Measurements from ENCODE around the gene ATAD3C. TPM values are rescaled to one million over a fixed set of nuclear protein-coding genes. Genes with fewer than 3 reads are reported as not detected.

ATAD3C gene
- total and polyA plus RNA-seq, 8 donors, result 0.25 to 5.2 (median 1.1) TPM; not detected in 2

GRCh38 chr1:1460540-1461130 lies 11.1 kb downstream of the ATAD3C start:
- Histone ChIP-seq H3K9me3 (no peaks in the 10 kb centered on the region), H3K27ac (no peak overlapping the region), H3K27me3 (peaks cover 0 to 21% (median 0%) of the 10 kb centered on the region in 3 donors), H3K36me3 (no peaks in the 10 kb centered on the region), H3K4me1 (no peaks in the 10 kb centered on the region), H3K4me3 (no peak overlapping the region)
- WGBS, 5 donors, result 49 to 80% (median 61%) methylated on average over 13 to 27 of the region's 27 CpGs
- intact Hi-C loops (cut with DNase I; ENCODE audit: low total_unique reads), result no loop called here
- TF ChIP-seq POLR2AphosphoS5 (IDR thresholded peaks at IDR 0.05) (no peak), POLR2A (IDR thresholded peaks at IDR 0.05) (no peak), CTCF (IDR thresholded peaks at IDR 0.05) (no peak), EP300 (IDR thresholded peaks at IDR 0.05) (no peak)
- no peak for DNase-seq

GRCh38 chr1:1461721-1462317 lies 12.3 kb downstream of the ATAD3C start:
- Histone ChIP-seq H3K27me3 (peaks cover 0 to 21% (median 0%) of the 10 kb centered on the region in 3 donors), H3K4me3 (no peak overlapping the region), H3K4me1 (no peaks in the 10 kb centered on the region), H3K36me3 (no peaks in the 10 kb centered on the region), H3K9me3 (no peaks in the 10 kb centered on the region), H3K27ac (peak overlapping the region in 2 of 5 donors; percentile 14 to 29)
- intact Hi-C loops (cut with DNase I; ENCODE audit: low total_unique reads), result no loop called here
- peak in 1 of 2 donors; percentile 55 for DNase-seq
- no peak for TF ChIP-seq POLR2A (IDR thresholded peaks at IDR 0.05)
- no peak for TF ChIP-seq POLR2AphosphoS5 (IDR thresholded peaks at IDR 0.05)
- no peak for TF ChIP-seq EP300 (IDR thresholded peaks at IDR 0.05)
- no peak for TF ChIP-seq CTCF (IDR thresholded peaks at IDR 0.05)
- WGBS, 5 donors, result 48 to 69% (median 62%) methylated on average over 5 to 18 of the region's 18 CpGs

- H3K27ac ChIP-seq, result peak overlapping the region in 2 of 5 donors; percentile 14 to 29
These were observed 13.0 kb downstream of the ATAD3C start for GRCh38 chr1:1462318-1462966.

More at GRCh38 chr1:1462318-1462966, 13.0 kb downstream of the ATAD3C start:
- intact Hi-C loops (cut with DNase I; ENCODE audit: low total_unique reads), result no loop called here
- H3K27me3 ChIP-seq, result peaks cover 0 to 21% (median 0%) of the 10 kb centered on the region in 3 donors
- TF ChIP-seq POLR2A (IDR thresholded peaks at IDR 0.05), result no peak
- no peak for TF ChIP-seq EP300 (IDR thresholded peaks at IDR 0.05)
- no peak for TF ChIP-seq POLR2AphosphoS5 (IDR thresholded peaks at IDR 0.05)
- TF ChIP-seq CTCF (IDR thresholded peaks at IDR 0.05), result no peak
- DNase-seq, result peak in 1 of 2 donors; percentile 76
- H3K4me1 ChIP-seq, result no peaks in the 10 kb centered on the region
- no peak overlapping the region for H3K4me3 ChIP-seq
- H3K9me3 ChIP-seq, result no peaks in the 10 kb centered on the region
- WGBS, 5 donors, result 47 to 75% (median 70%) methylated on average over 7 to 26 of the region's 26 CpGs
- no peaks in the 10 kb centered on the region for H3K36me3 ChIP-seq
